Heart right ventricle (tissue), 16 donors: ENCODE measurements around the gene TGFB2. TPM values are rescaled to one million over a fixed set of nuclear protein-coding genes. Genes with fewer than 3 reads are reported as not detected.

ENCODE experiments used
- ATAC-seq, 8 donors: fragments of 200-7000 bp; cut with Tn5 transposase; one replicate each; pipeline ENCODE4 v1.9.1; 2020; ENCODE audit warnings: mild to moderate bottlenecking in 8 of 8, moderate library complexity in 8 of 8, moderate number of reproducible peaks in 1 of 8
- DNase-seq, 2 donors: peaks; one replicate each; pipeline ENCODE4 v3.0.0-alpha.2; 2020
- H3K27ac ChIP-seq, 10 donors: fragments of 200-600 bp; sonication (generic) in 2 of 10; one replicate each; pipeline versions ENCODE4 v1.5.0 to v1.8.0; 2020 to 2022; ENCODE audit warnings: mild to moderate bottlenecking in 3 of 10
- H3K27me3 ChIP-seq, 7 donors: fragments of 200-600 bp; one replicate each; pipeline ENCODE4 v1.8.0; 2021 to 2022; ENCODE audit warnings: mild to moderate bottlenecking in 2 of 7
- H3K36me3 ChIP-seq, 9 donors: fragments of 200-600 bp; sonication (generic) in 1 of 9; one replicate each; pipeline versions ENCODE4 v1.5.0 to v1.8.0; 2020 to 2022; ENCODE audit warnings: mild to moderate bottlenecking in 2 of 9
- H3K4me1 ChIP-seq, 9 donors: fragments of 200-600 bp; sonication (generic) in 1 of 9; one replicate each; pipeline versions ENCODE4 v1.5.0 to v1.8.0; 2020 to 2022; ENCODE audit warnings: mild to moderate bottlenecking in 4 of 9
- H3K4me3 ChIP-seq, 10 donors: fragments of 200-600 bp; sonication (generic) in 2 of 10; one replicate each; pipeline versions ENCODE4 v1.5.0 to v1.8.0; 2020 to 2022; ENCODE audit warnings: mild to moderate bottlenecking in 7 of 10, moderate library complexity in 2 of 10
- H3K9me3 ChIP-seq, 11 donors: fragments of 200-600 bp in 10 of 11; sonication (generic) in 2 of 11; one replicate each; pipeline versions ENCODE4 v1.5.0 to v1.8.0; 2013 to 2022; ENCODE audit warnings: mild to moderate bottlenecking in 2 of 11, control low read depth in 1 of 11, moderate library complexity in 1 of 11
- WGBS, 2 donors: extraction: QIAGEN DNeasy Blood & Tissue Kit; methylation state at CpG; one replicate each; pipeline ENCODE4 v1.1.7; 2013; ENCODE audit warnings: inconsistent platforms in 1 of 2; 5-methylcytosine and 5-hydroxymethylcytosine counted together
- intact Hi-C, 10 donors: fragments of 100-400 bp; cut with DNase I; formaldehyde crosslinking; loops; one replicate each; pipeline versions ENCODE4 v1.11.1 to v1.14.2; 2022
- polyA plus RNA-seq, 2 donors: library from polyadenylated mRNA; stranded (reverse); fragments of 200-250 nt; gene quantifications; one replicate each; pipeline ENCODE4 v1.2.3, GENCODE V29; 2013
- total RNA-seq, 10 donors: library from RNA; stranded (reverse); fragmentation: NEBNext Ultra II Directional in 3 of 10; extraction: Animal tissue kit (Norgen Biotek cat#: 25700) in 3 of 10; gene quantifications; one replicate each; pipeline versions ENCODE4 v1.2.1 to v1.2.4, GENCODE V29; 2021 to 2023
- TF ChIP-seq, protein P1 (sequence below), 9 donors: fragments of 200-600 bp; sonication (generic) in 2 of 9; IDR thresholded peaks; one replicate each; pipeline versions ENCODE4 v1.5.0 to v1.8.0; 2021 to 2022; ENCODE audit warnings: antibody characterized with exemption in 9 of 9, mild to moderate bottlenecking in 5 of 9, moderate library complexity in 1 of 9
- donor health status: Arrhythmogenic right ventricular cardiomyopathy.
- donor health status: ischemic (EF 13 %, LVEDD 7.1; RV severe dilation, severe dysfunction).
- donor health status: healthy with polysubstance abuse.
- donor health status: DM: no; HTN: yes; CAD: no.
- donor health status: DM: no; HTN: no; CAD: no.
- donor health status: ischemic (EF 25% LVEDD 6.9; RV normal size, moderate dysfunction).
- donor health status: ischemic (EF 25% LVEDD 5.7; RV mildly dilated, moderate dysfunction).
- donor health status: healthy.
- donor health status: DM: yes; HTN: yes; CAD: no.
- donor health status: Ischemic cardiomyopathy.
- donor health status: ischemic (EF 35%, LVEDD 5.7; RV mildly dilated, moderate dysfunction).
- donor health status: nonischemic (EF 11% LVEDD 7.7; RV severe dilation, severe dysfunction).
- donor health status: DM: yes; HTN: yes; CAD: no.
- donor health status: PGD.
- donor health status: ischemic (EF 29% LVEDD 5.4; RV normal size, mild dysfunction).
- donor health status: nonischemic (EF 23%, LVEDD 6.1; RV moderate dilation, normal function).

TGFB2 gene
- total and polyA plus RNA-seq, 12 donors = 0.51 to 63.3 (median 4.8) TPM

DNA sequence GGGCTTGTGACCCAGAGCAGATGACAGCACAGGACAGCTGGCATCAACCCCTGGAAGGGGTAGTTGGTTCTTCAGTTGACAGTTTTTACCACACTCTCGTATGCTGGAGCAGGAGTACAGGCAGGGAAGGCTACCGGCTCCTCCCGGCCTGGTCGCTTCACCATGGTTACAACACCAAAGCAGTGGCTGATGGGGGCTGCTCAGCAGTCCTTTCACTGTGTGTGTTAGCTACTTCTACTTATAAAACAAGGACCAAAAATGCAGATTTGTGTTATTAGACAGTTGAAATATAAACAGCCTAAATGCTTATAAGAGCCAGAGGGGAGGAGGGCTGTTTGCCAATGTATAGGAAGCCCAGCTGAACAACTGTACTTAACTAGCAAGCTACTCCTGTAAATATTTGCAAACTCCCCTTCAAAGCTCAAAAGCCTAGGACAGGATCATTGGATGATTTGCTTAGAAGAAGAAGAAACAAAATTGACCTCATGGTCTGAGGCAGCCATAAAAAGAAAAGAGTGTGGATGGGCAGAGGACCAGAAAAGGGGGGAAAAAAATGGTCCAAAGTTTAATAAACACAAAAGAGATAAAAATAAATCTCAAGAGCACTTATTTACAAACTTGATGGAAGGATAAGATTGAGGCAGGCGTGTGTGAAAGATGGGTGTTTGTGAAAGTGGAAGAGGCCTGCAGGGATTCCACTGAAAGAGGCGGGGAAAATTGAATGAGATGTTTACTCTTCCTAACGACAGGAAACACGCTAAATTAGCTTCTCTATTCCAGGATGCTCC, 57.1 kb downstream of the TGFB2 start:
- H3K4me1 ChIP-seq = peaks cover 0 to 18% (median 0%) of the 10 kb centered on the region in 9 donors
- peaks cover 0 to 17% (median 0%) of the 10 kb centered on the region in 9 donors for H3K36me3 ChIP-seq
- intact Hi-C loops = no loop called here
- ATAC-seq (peak in 1 of 8 donors; percentile 44), DNase-seq (no peak)
- H3K4me3 ChIP-seq = no peak overlapping the region
- no peaks in the 10 kb centered on the region for H3K27me3 ChIP-seq
- H3K9me3 ChIP-seq = no peaks in the 10 kb centered on the region
- H3K27ac ChIP-seq = no peak overlapping the region
- TF ChIP-seq, protein P1, sequence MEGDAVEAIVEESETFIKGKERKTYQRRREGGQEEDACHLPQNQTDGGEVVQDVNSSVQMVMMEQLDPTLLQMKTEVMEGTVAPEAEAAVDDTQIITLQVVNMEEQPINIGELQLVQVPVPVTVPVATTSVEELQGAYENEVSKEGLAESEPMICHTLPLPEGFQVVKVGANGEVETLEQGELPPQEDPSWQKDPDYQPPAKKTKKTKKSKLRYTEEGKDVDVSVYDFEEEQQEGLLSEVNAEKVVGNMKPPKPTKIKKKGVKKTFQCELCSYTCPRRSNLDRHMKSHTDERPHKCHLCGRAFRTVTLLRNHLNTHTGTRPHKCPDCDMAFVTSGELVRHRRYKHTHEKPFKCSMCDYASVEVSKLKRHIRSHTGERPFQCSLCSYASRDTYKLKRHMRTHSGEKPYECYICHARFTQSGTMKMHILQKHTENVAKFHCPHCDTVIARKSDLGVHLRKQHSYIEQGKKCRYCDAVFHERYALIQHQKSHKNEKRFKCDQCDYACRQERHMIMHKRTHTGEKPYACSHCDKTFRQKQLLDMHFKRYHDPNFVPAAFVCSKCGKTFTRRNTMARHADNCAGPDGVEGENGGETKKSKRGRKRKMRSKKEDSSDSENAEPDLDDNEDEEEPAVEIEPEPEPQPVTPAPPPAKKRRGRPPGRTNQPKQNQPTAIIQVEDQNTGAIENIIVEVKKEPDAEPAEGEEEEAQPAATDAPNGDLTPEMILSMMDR (IDR thresholded peaks at IDR 0.05) = no peak
- 80 to 87% methylated on average over 8 of the region's 8 CpGs for WGBS, 2 donors

DNA sequence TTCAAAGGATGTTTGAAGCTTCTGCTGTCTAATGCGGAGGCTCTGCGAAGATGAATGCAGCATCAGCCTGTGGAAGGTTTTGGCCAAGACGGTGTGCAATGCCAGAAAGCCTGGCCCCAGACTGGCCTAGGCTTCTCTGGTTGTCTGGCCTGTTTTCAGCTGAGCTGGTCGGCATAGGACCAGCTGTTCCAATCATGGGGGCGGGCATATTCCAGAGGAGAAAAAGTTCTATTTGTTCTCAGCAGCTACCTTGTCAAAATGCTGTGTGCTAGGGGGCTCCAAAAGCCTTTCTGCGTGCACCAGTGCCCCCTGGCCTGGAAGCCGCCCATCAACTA, 57.6 kb downstream of the TGFB2 start:
- peaks cover 0 to 17% (median 0%) of the 10 kb centered on the region in 9 donors for H3K36me3 ChIP-seq
- no peak overlapping the region for H3K27ac ChIP-seq
- WGBS, 2 donors = 80 to 85% methylated on average over 7 of the region's 7 CpGs
- TF ChIP-seq, protein P1 (IDR thresholded peaks at IDR 0.05) = no peak
- DNase-seq (no peak), ATAC-seq (no peak)
- no peak overlapping the region for H3K4me3 ChIP-seq
- intact Hi-C loops = no loop called here
- no peaks in the 10 kb centered on the region for H3K9me3 ChIP-seq
- H3K27me3 ChIP-seq = no peaks in the 10 kb centered on the region
- H3K4me1 ChIP-seq = peaks cover 0 to 19% (median 0%) of the 10 kb centered on the region in 9 donors

DNA sequence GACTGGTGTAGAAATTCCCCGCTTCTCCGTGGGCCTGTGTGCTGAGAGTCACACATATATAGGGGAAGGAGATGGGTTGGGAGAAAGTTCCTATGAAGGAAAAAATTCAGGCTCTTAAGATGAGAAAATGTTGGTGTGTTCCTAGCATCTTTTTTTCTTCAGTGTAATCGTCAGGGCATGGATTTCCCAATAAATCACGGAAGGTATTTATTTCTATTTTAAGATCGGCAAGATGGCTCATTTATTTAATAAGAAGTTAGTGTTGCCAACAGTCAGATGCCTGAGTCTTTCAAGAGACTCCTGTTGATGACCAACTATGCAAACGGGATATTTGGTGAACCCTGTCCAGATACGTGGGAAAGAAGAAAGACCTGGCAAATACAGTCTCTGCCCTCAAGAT, 58.2 kb downstream of the TGFB2 start:
- Histone ChIP-seq H3K36me3 (peaks cover 0 to 17% (median 0%) of the 10 kb centered on the region in 9 donors), H3K9me3 (no peaks in the 10 kb centered on the region), H3K4me3 (no peak overlapping the region), H3K4me1 (peaks cover 0 to 22% (median 0%) of the 10 kb centered on the region in 9 donors), H3K27ac (no peak overlapping the region), H3K27me3 (no peaks in the 10 kb centered on the region)
- TF ChIP-seq, protein P1 (IDR thresholded peaks at IDR 0.05) = no peak
- 91 to 94% methylated on average over 7 of the region's 7 CpGs for WGBS, 2 donors
- no peak for DNase-seq
- ATAC-seq = no peak
- intact Hi-C loops = no loop called here

DNA sequence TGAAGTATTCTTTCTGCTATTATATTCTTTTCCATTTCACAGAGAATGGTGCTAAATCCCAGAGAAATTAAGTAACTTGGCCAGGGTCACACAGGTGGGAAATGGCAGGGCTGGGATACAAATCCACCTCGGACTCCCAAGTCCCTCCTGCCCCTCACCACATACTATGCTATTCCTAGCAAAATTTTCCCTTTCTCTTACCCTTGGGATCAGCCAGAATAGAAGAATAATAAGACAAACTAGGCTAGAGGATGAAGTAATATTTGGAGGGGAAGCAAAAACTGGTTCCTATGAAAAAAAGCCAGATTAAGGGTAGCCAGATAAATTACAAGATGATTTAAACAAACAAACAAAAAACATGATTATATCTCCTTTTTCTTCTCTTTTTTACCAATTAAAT, 62.5 kb downstream of the TGFB2 start:
- H3K27ac ChIP-seq = peak overlapping the region in 4 of 10 donors; percentile 17 to 60 (median 44)
- H3K9me3 ChIP-seq = no peaks in the 10 kb centered on the region
- 73 to 80% methylated on average over 1 of the region's 1 CpG for WGBS, 2 donors
- peaks cover 0 to 17% (median 0%) of the 10 kb centered on the region in 9 donors for H3K36me3 ChIP-seq
- no peak overlapping the region for H3K4me3 ChIP-seq
- H3K4me1 ChIP-seq = peaks cover 0 to 30% (median 4%) of the 10 kb centered on the region in 9 donors
- no peaks in the 10 kb centered on the region for H3K27me3 ChIP-seq
- TF ChIP-seq, protein P1 (IDR thresholded peaks at IDR 0.05) = no peak
- intact Hi-C loops = no loop called here
- ATAC-seq = peak in 5 of 8 donors; percentile 27 to 58 (median 46)
- DNase-seq = no peak
